ENCODE results near the gene CDK13.

The CDK13 gene

GRCh38 chr7:39926111-39926510 is 23.9 kb upstream of the CDK13 start:
- Mint-ChIP-seq H3K9me3 (no peaks in the 10 kb centered on the region), H3K36me3 (ENCODE audit: insufficient read depth) (peaks cover 2% of the 10 kb centered on the region), H3K4me1 (no peaks in the 10 kb centered on the region), H3K27ac (ENCODE audit: low read depth) (no peak overlapping the region), H3K4me3 (no peak overlapping the region), H3K27me3 (peaks cover 9% of the 10 kb centered on the region)
- DNase-seq (ENCODE audit: low spot score in 2 of 2) = no peak
- no peak for ATAC-seq (replicated peaks; ENCODE audit: extremely low read depth, poor library complexity, severe bottlenecking)

- no peaks in the 10 kb centered on the region for H3K36me3 Mint-ChIP-seq (ENCODE audit: insufficient read depth)
- no peak overlapping the region for H3K27ac Mint-ChIP-seq (ENCODE audit: low read depth)
- DNase-seq (ENCODE audit: low spot score in 2 of 2) (no peak), ATAC-seq (replicated peaks; ENCODE audit: extremely low read depth, poor library complexity, severe bottlenecking) (no peak)
- no peak overlapping the region for H3K4me3 Mint-ChIP-seq
- H3K9me3 Mint-ChIP-seq = no peaks in the 10 kb centered on the region
- H3K27me3 Mint-ChIP-seq = peaks cover 9% of the 10 kb centered on the region
- no peaks in the 10 kb centered on the region for H3K4me1 Mint-ChIP-seq
Measured at GRCh38 chr7:39927018-39927417, 23.0 kb upstream of the CDK13 start.

GRCh38 chr7:39934132-39934531 is 15.9 kb upstream of the CDK13 start:
- Mint-ChIP-seq H3K4me3 (no peak overlapping the region), H3K9me3 (no peaks in the 10 kb centered on the region)
- ATAC-seq (replicated peaks; ENCODE audit: extremely low read depth, poor library complexity, severe bottlenecking) = no peak

GRCh38 chr7:39936761-39937160 is 13.3 kb upstream of the CDK13 start:
- ATAC-seq (replicated peaks; ENCODE audit: extremely low read depth, poor library complexity, severe bottlenecking) (no peak), DNase-seq (ENCODE audit: low spot score in 2 of 2) (no peak)
- Mint-ChIP-seq H3K4me3 (no peak overlapping the region), H3K4me1 (no peaks in the 10 kb centered on the region), H3K9me3 (no peaks in the 10 kb centered on the region), H3K36me3 (ENCODE audit: insufficient read depth) (no peaks in the 10 kb centered on the region), H3K27me3 (no peaks in the 10 kb centered on the region), H3K27ac (ENCODE audit: low read depth) (no peak overlapping the region)

More at GRCh38 chr7:39934132-39934531, 15.9 kb upstream of the CDK13 start:
- Mint-ChIP-seq H3K27me3 (no peaks in the 10 kb centered on the region), H3K36me3 (ENCODE audit: insufficient read depth) (no peaks in the 10 kb centered on the region), H3K4me1 (no peaks in the 10 kb centered on the region), H3K27ac (ENCODE audit: low read depth) (no peak overlapping the region)
- DNase-seq (ENCODE audit: low spot score in 2 of 2) = no peak

GRCh38 chr7:39937366-39938153 is 12.5 kb upstream of the CDK13 start:
- DNase-seq (ENCODE audit: low spot score in 2 of 2) (no peak), ATAC-seq (replicated peaks; ENCODE audit: extremely low read depth, poor library complexity, severe bottlenecking) (no peak)
- no peak overlapping the region for H3K4me3 Mint-ChIP-seq
- no peaks in the 10 kb centered on the region for H3K36me3 Mint-ChIP-seq (ENCODE audit: insufficient read depth)
- H3K27me3 Mint-ChIP-seq = no peaks in the 10 kb centered on the region
- no peak overlapping the region for H3K27ac Mint-ChIP-seq (ENCODE audit: low read depth)
- H3K9me3 Mint-ChIP-seq = no peaks in the 10 kb centered on the region
- H3K4me1 Mint-ChIP-seq = no peaks in the 10 kb centered on the region

- peaks cover 4% of the 10 kb centered on the region for H3K4me1 Mint-ChIP-seq
- no peak overlapping the region for H3K27ac Mint-ChIP-seq (ENCODE audit: low read depth)
- no peak for DNase-seq (ENCODE audit: low spot score in 2 of 2)
- no peaks in the 10 kb centered on the region for H3K27me3 Mint-ChIP-seq
- no peak for ATAC-seq (replicated peaks; ENCODE audit: extremely low read depth, poor library complexity, severe bottlenecking)
- no peaks in the 10 kb centered on the region for H3K9me3 Mint-ChIP-seq
- H3K4me3 Mint-ChIP-seq = no peak overlapping the region
- H3K36me3 Mint-ChIP-seq (ENCODE audit: insufficient read depth) = no peaks in the 10 kb centered on the region
Measured at GRCh38 chr7:39942883-39943282, 7.2 kb upstream of the CDK13 start.

- no peak for ATAC-seq (replicated peaks; ENCODE audit: extremely low read depth, poor library complexity, severe bottlenecking)
- H3K4me1 Mint-ChIP-seq = peaks cover 22% of the 10 kb centered on the region
- H3K27me3 Mint-ChIP-seq = no peaks in the 10 kb centered on the region
- DNase-seq (ENCODE audit: low spot score in 2 of 2) = no peak
- peaks cover 24% of the 10 kb centered on the region for H3K36me3 Mint-ChIP-seq (ENCODE audit: insufficient read depth)
- H3K27ac Mint-ChIP-seq (ENCODE audit: low read depth) = no peak overlapping the region
- H3K4me3 Mint-ChIP-seq = no peak overlapping the region
- no peaks in the 10 kb centered on the region for H3K9me3 Mint-ChIP-seq
Measured at GRCh38 chr7:39946693-39947092, 3.4 kb upstream of the CDK13 start.

- ATAC-seq (replicated peaks; ENCODE audit: extremely low read depth, poor library complexity, severe bottlenecking) (no peak), DNase-seq (ENCODE audit: low spot score in 2 of 2) (no peak)
- Mint-ChIP-seq H3K36me3 (ENCODE audit: insufficient read depth) (peaks cover 32% of the 10 kb centered on the region), H3K4me1 (peaks cover 34% of the 10 kb centered on the region), H3K4me3 (peak overlapping the region; percentile 95), H3K27me3 (no peaks in the 10 kb centered on the region), H3K27ac (ENCODE audit: low read depth) (peak overlapping the region; percentile 99), H3K9me3 (no peaks in the 10 kb centered on the region)
Measured at GRCh38 chr7:39948375-39948955, 1.6 kb upstream of the CDK13 start.

GRCh38 chr7:39948956-39949928 is 814 bp upstream of the CDK13 start:
- Mint-ChIP-seq H3K4me3 (peak overlapping the region; percentile 95), H3K27me3 (no peaks in the 10 kb centered on the region), H3K36me3 (ENCODE audit: insufficient read depth) (peaks cover 32% of the 10 kb centered on the region), H3K9me3 (no peaks in the 10 kb centered on the region), H3K4me1 (peaks cover 34% of the 10 kb centered on the region), H3K27ac (ENCODE audit: low read depth) (peak overlapping the region; percentile 99)
- DNase-seq (ENCODE audit: low spot score in 2 of 2) = peak; percentile 92 to 98
- ATAC-seq (replicated peaks; ENCODE audit: extremely low read depth, poor library complexity, severe bottlenecking) = peak; percentile 67

- Mint-ChIP-seq H3K27me3 (no peaks in the 10 kb centered on the region), H3K4me1 (peaks cover 46% of the 10 kb centered on the region), H3K4me3 (peak overlapping the region; percentile 95), H3K36me3 (ENCODE audit: insufficient read depth) (peaks cover 32% of the 10 kb centered on the region), H3K27ac (ENCODE audit: low read depth) (peak overlapping the region; percentile 99), H3K9me3 (no peaks in the 10 kb centered on the region)
- ATAC-seq (replicated peaks; ENCODE audit: extremely low read depth, poor library complexity, severe bottlenecking) (no peak), DNase-seq (ENCODE audit: low spot score in 2 of 2) (peak; percentile 28 to 35)
Measured at GRCh38 chr7:39950473-39951225, 593 bp downstream of the CDK13 start.

- peak overlapping the region; percentile 95 for H3K4me3 Mint-ChIP-seq
- H3K9me3 Mint-ChIP-seq = no peaks in the 10 kb centered on the region
- peak overlapping the region; percentile 99 for H3K27ac Mint-ChIP-seq (ENCODE audit: low read depth)
- H3K27me3 Mint-ChIP-seq = no peaks in the 10 kb centered on the region
- H3K36me3 Mint-ChIP-seq (ENCODE audit: insufficient read depth) = peaks cover 32% of the 10 kb centered on the region
- peaks cover 52% of the 10 kb centered on the region for H3K4me1 Mint-ChIP-seq
- ATAC-seq (replicated peaks; ENCODE audit: extremely low read depth, poor library complexity, severe bottlenecking) (peak; percentile 7), DNase-seq (ENCODE audit: low spot score in 2 of 2) (peak; percentile 48 to 64)
Measured at GRCh38 chr7:39951226-39952194, 1.5 kb downstream of the CDK13 start.
